Smooth muscle cell of the umbilical artery (primary cell): ENCODE results near the gene NOA1. TPM values are rescaled to one million over a fixed set of nuclear protein-coding genes. Genes with fewer than 3 reads are reported as not detected.

Experiments
- total RNA-seq: library from RNA; depleted of rRNA; stranded (reverse); fragments of >200 nt; gene quantifications from 2 replicates; pipeline ENCODE4 v1.2.3, GENCODE V29; 2014

NOA1 gene
- 14.3 and 16.5 TPM in 2 replicates for total RNA-seq

DNA sequence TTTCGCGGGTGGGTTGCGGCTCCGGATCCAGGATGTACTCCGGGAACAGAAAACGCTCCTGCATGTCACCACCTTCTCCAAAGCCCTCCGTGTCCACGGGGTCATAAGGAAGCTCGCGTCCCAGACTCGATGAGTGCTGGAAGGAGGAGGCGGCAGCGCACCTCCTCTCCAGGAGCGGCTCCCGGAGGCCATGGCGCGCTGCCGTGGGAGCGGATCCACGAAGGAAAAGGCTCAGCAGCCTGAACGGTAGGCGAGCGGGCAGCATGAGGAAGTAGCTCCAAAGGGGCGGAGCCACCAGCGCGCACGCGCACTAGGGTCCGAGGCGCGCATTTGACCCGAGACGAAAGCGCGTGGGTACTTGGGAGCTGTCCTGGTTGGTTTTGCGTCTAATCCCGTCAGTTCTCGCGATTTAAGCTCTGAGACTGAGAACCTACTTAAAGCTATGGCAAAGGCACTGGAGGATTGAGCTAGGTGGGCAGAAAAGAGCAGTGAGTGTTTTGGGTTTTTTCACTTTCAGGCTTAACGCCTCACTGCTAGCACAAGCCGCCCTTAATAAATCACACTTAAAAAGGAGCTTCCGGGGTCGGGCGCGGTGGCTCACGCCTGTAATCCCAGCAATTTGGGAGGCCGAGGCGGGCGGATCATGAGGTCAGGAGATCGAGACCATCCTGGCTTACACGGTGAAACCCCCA, at the start of gene NOA1:
TSS of gene NOA1 (minus strand) at position 286 of the 692 bp plus-strand sequence. CDS start at position 265, 21 bp downstream.

DNA sequence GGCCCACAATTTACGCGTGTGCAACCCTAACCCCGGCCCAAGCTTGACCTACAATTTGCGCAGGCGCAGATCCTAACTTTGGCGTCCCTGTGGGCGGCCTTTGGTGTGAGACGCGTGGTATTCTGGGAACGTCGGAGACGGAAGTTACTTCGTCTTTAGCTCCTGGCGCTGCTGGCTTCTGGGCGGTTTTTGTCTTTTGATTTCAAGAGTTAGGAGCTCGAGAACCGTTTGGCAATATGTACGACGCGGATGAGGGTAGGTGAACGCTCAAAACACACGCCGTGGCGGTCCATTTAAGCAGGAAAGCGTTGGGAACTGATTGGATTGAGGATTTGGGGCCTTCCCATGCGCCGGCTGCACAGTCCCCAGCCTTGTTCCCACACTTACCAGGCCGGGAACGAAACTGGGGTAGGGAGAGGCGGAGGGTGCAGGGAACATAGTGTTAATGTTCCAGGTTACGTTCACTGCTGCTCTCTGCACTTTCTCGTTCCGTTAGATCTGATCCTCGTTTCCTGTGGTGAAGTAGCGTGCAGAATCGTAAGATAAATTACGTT, 1.4 kb upstream of the NOA1 start, which contains the start of gene POLR2B:
TSS of gene POLR2B (plus strand) at position 147 of the 554 bp plus-strand sequence. CDS start at position 237, 90 bp downstream.

Other genes starting within 250 kb of the NOA1 start
- gene SPINK2, start 155.9 kb downstream of the NOA1 start, total RNA-seq = not detected in 2 replicates
- 34.1 and 52.3 TPM in 2 replicates for gene REST, start 69.7 kb downstream of the NOA1 start, total RNA-seq
- 130 and 185 TPM in 2 replicates for gene POLR2B, start 1.3 kb upstream of the NOA1 start, total RNA-seq
- 1,361 and 2,028 TPM in 2 replicates for gene IGFBP7, start 132.8 kb upstream of the NOA1 start, total RNA-seq